Mucosa of descending colon (tissue), 3 donors: ENCODE measurements around the gene ROBO2. TPM values are rescaled to one million over a fixed set of nuclear protein-coding genes. Genes with fewer than 3 reads are reported as not detected.

ENCODE experiments used
- ATAC-seq: fragments of 200-7000 bp; cut with Tn5 transposase; one replicate; pipeline ENCODE4 v1.9.1; 2020; ENCODE audit warnings: mild to moderate bottlenecking, moderate library complexity
- DNase-seq, 3 donors: peaks; one replicate each; pipeline ENCODE4 v3.0.0-alpha.2; 2020
- H3K36me3 ChIP-seq: fragments of 200-600 bp; one replicate; pipeline ENCODE4 v1.8.0; 2021; ENCODE audit warnings: low read depth, mild to moderate bottlenecking
- H3K4me1 ChIP-seq: fragments of 200-600 bp; one replicate; pipeline ENCODE4 v1.8.0; 2021; ENCODE audit warnings: low read depth, mild to moderate bottlenecking
- H3K4me3 ChIP-seq: fragments of 200-600 bp; one replicate; pipeline ENCODE4 v1.8.0; 2021; ENCODE audit warnings: mild to moderate bottlenecking
- H3K9me3 ChIP-seq: fragments of 200-600 bp; one replicate; pipeline ENCODE4 v1.8.0; 2021; ENCODE audit warnings: mild to moderate bottlenecking
- intact Hi-C, 2 donors: fragments of 100-400 bp; cut with DNase I in 1 of 2; cut with micrococcal nuclease in 1 of 2; formaldehyde crosslinking; loops; one replicate each; pipeline versions ENCODE4 v1.11.0 to v1.11.1; 2022; cut with DNase I, micrococcal nuclease
- total RNA-seq, 3 donors: library from RNA; stranded (reverse); fragmentation: NEBNext Ultra II Directional in 2 of 3; extraction: Animal tissue kit (Norgen Biotek cat#: 25700) in 2 of 3; gene quantifications; one replicate each; pipeline versions ENCODE4 v1.2.1 to v1.2.4, GENCODE V29; 2021 to 2023
- TF ChIP-seq, protein P1 (sequence below): fragments of 200-600 bp; IDR thresholded peaks from one replicate; pipeline ENCODE4 v1.8.0; 2022; ENCODE audit warnings: antibody characterized with exemption, mild to moderate bottlenecking
- donor health status: DM: no; HTN: no; CAD: no; lungs with moderate emphysema.
- donor health status: DM: no; HTN: no; CAD: no.
- donor health status: DM: no; HTN: yes; CAD: no.

The ROBO2 gene
- total RNA-seq, 3 donors from 2014 or later: 1.3 to 2.1 (median 1.4) TPM

DNA sequence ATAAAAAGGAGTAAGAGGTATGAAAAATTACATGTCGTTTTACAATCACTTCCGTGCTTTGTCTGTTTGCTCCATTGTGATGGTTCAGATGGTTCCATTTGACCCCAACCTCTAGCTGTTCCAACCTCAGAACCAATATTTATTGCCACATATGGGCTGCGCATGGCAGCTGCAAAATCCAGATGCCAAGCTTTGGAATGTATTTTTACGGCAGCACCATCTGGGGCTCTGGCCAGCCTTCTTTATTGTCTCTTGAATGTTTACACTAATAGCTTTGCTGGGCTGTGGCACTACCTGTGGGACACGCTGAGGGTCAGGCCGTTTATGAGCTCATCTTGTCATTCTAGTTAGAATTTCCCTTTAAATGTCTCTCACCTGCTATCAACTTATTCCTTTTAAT lies 219.8 kb downstream of the ROBO2 start:
- peak in 2 of 3 donors; percentile 46 to 57 for DNase-seq

DNA sequence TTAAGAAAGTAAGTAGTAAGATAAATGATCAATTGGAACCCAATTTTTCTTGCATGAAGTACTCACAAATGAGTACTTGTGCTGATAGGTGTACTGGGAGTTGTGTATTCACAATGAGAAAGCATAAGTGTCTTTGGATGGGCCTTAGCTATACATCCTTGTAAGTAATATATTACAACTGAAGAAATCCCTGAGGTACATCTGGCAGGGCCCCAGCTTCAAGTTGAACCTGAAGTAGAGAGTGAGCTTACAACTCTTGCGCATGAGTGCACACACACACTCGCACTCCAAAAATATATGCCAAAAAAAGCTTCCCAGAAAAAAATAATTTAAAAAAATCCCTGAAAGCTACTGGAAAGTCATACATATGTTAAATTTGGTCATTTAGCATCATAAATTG lies 222.5 kb downstream of the ROBO2 start:
- H3K4me1 ChIP-seq: no peaks in the 10 kb centered on the region
- intact Hi-C loops: no loop called here
- ATAC-seq (no peak), DNase-seq (no peak)
- H3K36me3 ChIP-seq: no peaks in the 10 kb centered on the region
- TF ChIP-seq, protein P1, sequence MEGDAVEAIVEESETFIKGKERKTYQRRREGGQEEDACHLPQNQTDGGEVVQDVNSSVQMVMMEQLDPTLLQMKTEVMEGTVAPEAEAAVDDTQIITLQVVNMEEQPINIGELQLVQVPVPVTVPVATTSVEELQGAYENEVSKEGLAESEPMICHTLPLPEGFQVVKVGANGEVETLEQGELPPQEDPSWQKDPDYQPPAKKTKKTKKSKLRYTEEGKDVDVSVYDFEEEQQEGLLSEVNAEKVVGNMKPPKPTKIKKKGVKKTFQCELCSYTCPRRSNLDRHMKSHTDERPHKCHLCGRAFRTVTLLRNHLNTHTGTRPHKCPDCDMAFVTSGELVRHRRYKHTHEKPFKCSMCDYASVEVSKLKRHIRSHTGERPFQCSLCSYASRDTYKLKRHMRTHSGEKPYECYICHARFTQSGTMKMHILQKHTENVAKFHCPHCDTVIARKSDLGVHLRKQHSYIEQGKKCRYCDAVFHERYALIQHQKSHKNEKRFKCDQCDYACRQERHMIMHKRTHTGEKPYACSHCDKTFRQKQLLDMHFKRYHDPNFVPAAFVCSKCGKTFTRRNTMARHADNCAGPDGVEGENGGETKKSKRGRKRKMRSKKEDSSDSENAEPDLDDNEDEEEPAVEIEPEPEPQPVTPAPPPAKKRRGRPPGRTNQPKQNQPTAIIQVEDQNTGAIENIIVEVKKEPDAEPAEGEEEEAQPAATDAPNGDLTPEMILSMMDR: no peak
- no peak overlapping the region for H3K4me3 ChIP-seq
- no peaks in the 10 kb centered on the region for H3K9me3 ChIP-seq

More for the DNA sequence above, 219.8 kb downstream of the ROBO2 start:
- ATAC-seq: peak; percentile 79
- TF ChIP-seq, protein P1: no peak
- Histone ChIP-seq H3K9me3 (no peaks in the 10 kb centered on the region), H3K4me3 (no peak overlapping the region), H3K4me1 (no peaks in the 10 kb centered on the region), H3K36me3 (no peaks in the 10 kb centered on the region)
- intact Hi-C loops: no loop called here

DNA sequence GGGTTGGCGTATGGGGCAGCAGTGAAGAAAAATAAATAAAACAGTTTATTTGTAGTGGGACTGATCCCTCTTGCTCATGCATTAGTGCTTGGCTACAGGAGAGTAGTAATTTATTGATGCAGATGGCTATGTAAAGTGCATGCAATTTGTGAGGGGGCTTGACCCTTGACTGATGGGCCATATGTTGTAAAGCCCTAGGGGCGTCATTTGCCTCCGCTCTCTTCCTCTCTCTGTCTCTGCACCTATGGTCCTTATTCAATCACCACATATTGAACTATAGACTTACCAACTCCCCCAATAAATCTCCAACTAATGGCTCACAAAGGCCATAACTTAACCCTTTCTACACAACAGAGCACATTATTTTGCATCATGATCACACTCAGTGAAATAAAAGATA lies 227.7 kb downstream of the ROBO2 start:
- Histone ChIP-seq H3K4me1 (no peaks in the 10 kb centered on the region), H3K4me3 (no peak overlapping the region), H3K36me3 (no peaks in the 10 kb centered on the region), H3K9me3 (no peaks in the 10 kb centered on the region)
- intact Hi-C loops: no loop called here
- TF ChIP-seq, protein P1: no peak
- ATAC-seq (no peak), DNase-seq (no peak)

DNA sequence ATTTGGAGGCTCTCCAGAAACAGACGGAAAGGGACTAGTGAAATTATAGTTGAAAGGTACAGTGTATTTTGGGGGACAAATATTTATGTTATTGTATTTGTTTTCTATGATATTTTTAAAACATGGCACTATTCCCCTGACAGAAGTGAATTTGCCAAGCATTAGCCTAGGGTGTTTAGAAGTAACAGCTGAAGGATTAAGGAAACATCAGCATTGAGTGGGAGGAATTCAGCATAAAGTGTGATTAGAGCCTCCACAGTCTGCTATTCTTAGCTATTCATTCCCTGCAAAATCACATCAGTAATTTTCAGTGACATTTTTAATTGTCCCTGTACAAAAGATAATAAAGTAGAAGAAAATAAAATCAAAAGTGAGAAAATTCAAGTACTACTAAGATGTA lies 231.4 kb downstream of the ROBO2 start:
- TF ChIP-seq, protein P1: no peak
- ATAC-seq: no peak
- H3K4me1 ChIP-seq: no peaks in the 10 kb centered on the region
- no peaks in the 10 kb centered on the region for H3K36me3 ChIP-seq
- intact Hi-C loops: no loop called here
- H3K4me3 ChIP-seq: no peak overlapping the region
- no peak for DNase-seq
- no peaks in the 10 kb centered on the region for H3K9me3 ChIP-seq

DNA sequence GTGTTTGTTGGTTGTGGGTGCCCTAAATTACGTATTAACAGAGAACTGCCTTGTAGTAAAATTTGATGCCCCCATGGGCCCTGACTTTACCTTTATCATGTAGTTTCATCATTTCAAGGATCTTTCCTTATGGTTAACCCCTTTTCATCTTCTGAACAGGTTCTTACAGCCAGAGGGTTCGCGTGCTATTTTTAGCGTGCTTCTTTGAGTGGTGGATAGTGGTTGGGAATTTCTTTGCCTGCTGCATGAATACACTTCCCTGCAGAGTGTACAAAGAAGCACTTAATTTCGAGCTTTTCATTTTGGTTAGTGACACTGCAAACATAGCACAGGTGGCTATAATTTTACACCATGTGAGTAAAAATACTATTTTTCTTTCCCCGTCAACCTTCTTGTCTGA lies 231.8 kb downstream of the ROBO2 start:
- H3K36me3 ChIP-seq: no peaks in the 10 kb centered on the region
- ATAC-seq (no peak), DNase-seq (no peak)
- H3K4me1 ChIP-seq: no peaks in the 10 kb centered on the region
- TF ChIP-seq, protein P1: no peak
- H3K9me3 ChIP-seq: no peaks in the 10 kb centered on the region
- intact Hi-C loops: no loop called here
- no peak overlapping the region for H3K4me3 ChIP-seq

DNA sequence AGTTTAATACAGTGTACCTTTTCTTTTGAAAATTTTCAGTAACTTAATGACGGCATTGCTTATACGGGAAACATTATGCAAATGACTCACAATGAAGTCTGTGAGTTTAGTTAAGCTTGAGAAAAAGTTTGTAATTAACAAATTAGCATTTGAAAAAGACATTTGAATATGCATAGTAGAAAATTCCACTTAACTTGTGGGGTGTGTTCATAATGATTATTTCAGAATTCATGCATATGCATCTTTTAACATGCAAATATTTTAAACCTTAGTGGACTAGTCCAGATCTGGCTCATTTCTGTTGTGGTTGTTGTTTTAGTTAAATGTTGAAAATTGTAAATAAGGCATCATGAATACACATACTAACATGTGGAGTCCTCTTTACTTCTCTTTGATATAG lies 239.4 kb downstream of the ROBO2 start:
- intact Hi-C loops: no loop called here
- no peaks in the 10 kb centered on the region for H3K36me3 ChIP-seq
- H3K9me3 ChIP-seq: no peaks in the 10 kb centered on the region
- TF ChIP-seq, protein P1: no peak
- no peaks in the 10 kb centered on the region for H3K4me1 ChIP-seq
- H3K4me3 ChIP-seq: no peak overlapping the region
- no peak for ATAC-seq
- no peak for DNase-seq
